Mucosa of descending colon (tissue), 3 donors: ENCODE measurements around the gene DSTYK. TPM values are rescaled to one million over a fixed set of nuclear protein-coding genes. Genes with fewer than 3 reads are reported as not detected.
"Not testable (repeated sequence)": the region's sequence is repeated elsewhere in the genome, so short reads cannot be mapped to it uniquely, and the experiment has no call there.

ENCODE experiments used
- ATAC-seq: fragments of 200-7000 bp; cut with Tn5 transposase; one replicate; pipeline ENCODE4 v1.9.1; 2020; ENCODE audit warnings: mild to moderate bottlenecking, moderate library complexity
- DNase-seq, 3 donors: peaks; one replicate each; pipeline ENCODE4 v3.0.0-alpha.2; 2020
- H3K36me3 ChIP-seq: fragments of 200-600 bp; one replicate; pipeline ENCODE4 v1.8.0; 2021; ENCODE audit warnings: low read depth, mild to moderate bottlenecking
- H3K4me1 ChIP-seq: fragments of 200-600 bp; one replicate; pipeline ENCODE4 v1.8.0; 2021; ENCODE audit warnings: low read depth, mild to moderate bottlenecking
- H3K4me3 ChIP-seq: fragments of 200-600 bp; one replicate; pipeline ENCODE4 v1.8.0; 2021; ENCODE audit warnings: mild to moderate bottlenecking
- H3K9me3 ChIP-seq: fragments of 200-600 bp; one replicate; pipeline ENCODE4 v1.8.0; 2021; ENCODE audit warnings: mild to moderate bottlenecking
- intact Hi-C, 2 donors: fragments of 100-400 bp; cut with DNase I in 1 of 2; cut with micrococcal nuclease in 1 of 2; formaldehyde crosslinking; loops; one replicate each; pipeline versions ENCODE4 v1.11.0 to v1.11.1; 2022; cut with DNase I, micrococcal nuclease
- total RNA-seq, 3 donors: library from RNA; stranded (reverse); fragmentation: NEBNext Ultra II Directional in 2 of 3; extraction: Animal tissue kit (Norgen Biotek cat#: 25700) in 2 of 3; gene quantifications; one replicate each; pipeline versions ENCODE4 v1.2.1 to v1.2.4, GENCODE V29; 2021 to 2023
- TF ChIP-seq, protein P1 (sequence below): fragments of 200-600 bp; IDR thresholded peaks from one replicate; pipeline ENCODE4 v1.8.0; 2022; ENCODE audit warnings: antibody characterized with exemption, mild to moderate bottlenecking
- donor health status: DM: no; HTN: no; CAD: no; lungs with moderate emphysema.
- donor health status: DM: no; HTN: no; CAD: no.
- donor health status: DM: no; HTN: yes; CAD: no.

The DSTYK gene
- total RNA-seq, 3 donors from 2014 or later, result 5.3 to 13.9 (median 5.8) TPM

DNA sequence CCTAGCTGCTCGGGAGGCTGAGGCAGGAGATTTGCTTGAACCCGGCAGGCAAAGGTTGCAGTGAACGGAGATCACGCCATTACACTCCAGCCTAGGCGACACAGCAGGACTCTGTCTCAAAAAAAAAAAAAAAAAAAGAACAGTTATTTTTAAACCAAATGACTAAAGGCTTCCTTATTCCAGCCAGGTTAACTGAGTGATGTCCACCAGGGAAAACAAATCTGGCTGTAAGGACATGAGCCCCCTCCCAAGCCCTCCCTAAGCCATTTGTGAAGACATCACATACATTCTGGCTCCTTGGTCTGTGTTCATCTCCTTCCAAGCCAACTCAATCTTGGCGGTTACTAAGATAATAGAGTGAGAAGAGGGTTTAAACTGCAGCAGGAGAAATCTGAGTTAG lies 24.4 kb upstream of the DSTYK start:
- Histone ChIP-seq H3K4me1 (no peaks in the 10 kb centered on the region), H3K9me3 (no peaks in the 10 kb centered on the region), H3K36me3 (no peaks in the 10 kb centered on the region), H3K4me3 (no peak overlapping the region)
- intact Hi-C loops, result no loop called here
- TF ChIP-seq, protein P1, sequence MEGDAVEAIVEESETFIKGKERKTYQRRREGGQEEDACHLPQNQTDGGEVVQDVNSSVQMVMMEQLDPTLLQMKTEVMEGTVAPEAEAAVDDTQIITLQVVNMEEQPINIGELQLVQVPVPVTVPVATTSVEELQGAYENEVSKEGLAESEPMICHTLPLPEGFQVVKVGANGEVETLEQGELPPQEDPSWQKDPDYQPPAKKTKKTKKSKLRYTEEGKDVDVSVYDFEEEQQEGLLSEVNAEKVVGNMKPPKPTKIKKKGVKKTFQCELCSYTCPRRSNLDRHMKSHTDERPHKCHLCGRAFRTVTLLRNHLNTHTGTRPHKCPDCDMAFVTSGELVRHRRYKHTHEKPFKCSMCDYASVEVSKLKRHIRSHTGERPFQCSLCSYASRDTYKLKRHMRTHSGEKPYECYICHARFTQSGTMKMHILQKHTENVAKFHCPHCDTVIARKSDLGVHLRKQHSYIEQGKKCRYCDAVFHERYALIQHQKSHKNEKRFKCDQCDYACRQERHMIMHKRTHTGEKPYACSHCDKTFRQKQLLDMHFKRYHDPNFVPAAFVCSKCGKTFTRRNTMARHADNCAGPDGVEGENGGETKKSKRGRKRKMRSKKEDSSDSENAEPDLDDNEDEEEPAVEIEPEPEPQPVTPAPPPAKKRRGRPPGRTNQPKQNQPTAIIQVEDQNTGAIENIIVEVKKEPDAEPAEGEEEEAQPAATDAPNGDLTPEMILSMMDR, result no peak
- no peak for DNase-seq
- no peak for ATAC-seq

DNA sequence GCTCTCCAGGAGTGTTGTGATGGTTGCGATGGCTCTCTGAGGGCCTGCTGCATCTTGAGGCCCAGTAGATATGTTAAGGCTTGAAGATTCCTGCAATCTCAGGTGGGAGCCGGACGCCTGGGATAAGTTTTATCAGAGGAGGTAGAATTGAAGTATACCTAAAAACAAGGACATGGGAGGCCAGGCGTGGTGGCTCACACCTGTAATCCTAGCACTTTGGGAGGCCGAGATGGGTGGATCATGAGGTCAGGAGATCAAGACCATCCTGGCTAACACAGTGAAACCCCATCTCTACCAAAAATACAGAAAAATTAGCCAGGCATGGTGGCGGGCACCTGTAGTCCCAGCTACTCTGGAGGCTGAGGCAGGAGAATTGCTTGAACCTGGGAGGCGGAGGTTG lies 22.5 kb upstream of the DSTYK start:
- H3K36me3 ChIP-seq, H3K4me1 ChIP-seq, intact Hi-C loops, H3K4me3 ChIP-seq, H3K9me3 ChIP-seq, DNase-seq, ATAC-seq: not testable (repeated sequence)

DNA sequence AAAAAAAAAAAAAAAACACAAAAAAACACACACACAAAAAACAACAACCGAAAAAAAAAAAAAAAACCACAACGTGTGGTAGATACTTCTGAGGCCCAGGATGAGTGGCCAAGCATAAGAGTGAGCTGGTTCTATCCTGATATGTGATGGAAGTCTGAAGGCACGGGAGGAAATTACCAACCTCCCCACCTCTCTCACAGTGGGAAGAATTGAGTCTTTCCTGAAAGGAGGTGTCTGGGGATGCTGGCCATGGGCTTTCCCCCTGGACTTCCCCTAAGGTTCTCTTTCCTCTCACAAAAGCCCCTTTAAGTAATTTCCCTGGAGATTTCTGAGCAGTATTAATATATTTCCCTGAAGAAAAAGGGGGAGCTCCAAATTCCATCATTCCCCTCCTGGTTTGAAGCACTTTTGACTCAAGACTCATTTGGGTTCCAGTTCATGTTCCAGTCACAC lies 21.5 kb upstream of the DSTYK start:
- Histone ChIP-seq H3K36me3 (no peaks in the 10 kb centered on the region), H3K9me3 (no peaks in the 10 kb centered on the region), H3K4me1 (peaks cover 7% of the 10 kb centered on the region), H3K4me3 (no peak overlapping the region)
- ATAC-seq (no peak), DNase-seq (no peak)
- TF ChIP-seq, protein P1, result no peak
- intact Hi-C loops, result no loop called here

DNA sequence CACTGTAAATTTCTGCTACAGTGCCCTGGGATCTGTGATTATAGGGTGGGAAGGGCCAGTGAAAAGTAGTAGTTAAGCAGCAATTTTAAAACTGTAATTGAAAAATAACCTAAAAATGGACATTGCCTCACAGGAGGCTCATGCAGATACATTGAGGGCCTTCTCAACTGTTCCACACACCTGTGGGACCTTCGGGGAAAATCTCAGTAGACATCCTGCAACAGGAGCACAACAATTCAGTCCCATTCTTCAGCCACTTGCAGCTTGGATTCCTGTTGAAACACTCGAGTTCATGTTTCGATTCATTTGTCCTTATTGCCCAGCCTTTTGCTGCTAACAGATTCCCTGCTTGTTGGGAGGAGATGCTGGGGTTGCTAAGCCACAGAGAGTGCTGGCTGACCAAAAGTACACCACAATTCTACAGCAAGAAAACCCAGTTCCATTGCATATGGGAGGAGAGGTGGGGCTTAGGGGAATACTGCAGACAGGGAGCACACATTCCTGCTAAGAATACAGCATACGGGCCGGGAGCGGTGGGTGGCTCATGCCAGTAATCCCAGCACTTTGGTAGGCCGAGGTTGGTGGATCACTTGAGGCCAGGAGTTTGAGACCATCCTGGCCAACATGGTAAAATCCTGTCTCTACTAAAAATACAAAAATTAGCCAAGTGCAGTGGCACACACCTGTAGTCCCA lies 20.8 kb upstream of the DSTYK start:
- no peak for ATAC-seq
- H3K4me3 ChIP-seq, result no peak overlapping the region
- TF ChIP-seq, protein P1, result no peak
- no peaks in the 10 kb centered on the region for H3K9me3 ChIP-seq
- intact Hi-C loops, result no loop called here
- no peaks in the 10 kb centered on the region for H3K36me3 ChIP-seq
- peaks cover 10% of the 10 kb centered on the region for H3K4me1 ChIP-seq
- no peak for DNase-seq

DNA sequence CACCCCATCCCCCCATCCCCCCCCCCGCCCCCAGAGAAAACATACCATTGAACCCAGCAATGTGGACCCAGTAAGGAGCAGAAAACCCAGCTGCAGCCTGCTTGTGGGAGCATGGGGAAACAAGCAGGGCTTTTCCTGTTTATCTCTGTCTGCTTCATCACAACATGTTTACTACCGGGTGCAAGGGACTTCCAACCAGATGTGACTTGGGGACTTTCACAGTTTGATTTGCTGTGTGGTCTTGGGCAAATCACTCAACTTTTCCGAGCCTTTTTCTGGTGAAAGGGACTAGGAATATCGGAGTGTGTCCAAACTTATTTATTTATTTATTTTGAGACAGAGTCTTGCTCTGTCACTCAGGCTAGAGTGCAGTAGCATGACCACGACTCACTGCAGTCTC lies 19.5 kb upstream of the DSTYK start:
- intact Hi-C loops, result no loop called here
- no peak for DNase-seq
- Histone ChIP-seq H3K9me3 (no peaks in the 10 kb centered on the region), H3K4me1 (peaks cover 14% of the 10 kb centered on the region), H3K4me3 (no peak overlapping the region), H3K36me3 (no peaks in the 10 kb centered on the region)
- TF ChIP-seq, protein P1, result no peak
- ATAC-seq, result no peak

DNA sequence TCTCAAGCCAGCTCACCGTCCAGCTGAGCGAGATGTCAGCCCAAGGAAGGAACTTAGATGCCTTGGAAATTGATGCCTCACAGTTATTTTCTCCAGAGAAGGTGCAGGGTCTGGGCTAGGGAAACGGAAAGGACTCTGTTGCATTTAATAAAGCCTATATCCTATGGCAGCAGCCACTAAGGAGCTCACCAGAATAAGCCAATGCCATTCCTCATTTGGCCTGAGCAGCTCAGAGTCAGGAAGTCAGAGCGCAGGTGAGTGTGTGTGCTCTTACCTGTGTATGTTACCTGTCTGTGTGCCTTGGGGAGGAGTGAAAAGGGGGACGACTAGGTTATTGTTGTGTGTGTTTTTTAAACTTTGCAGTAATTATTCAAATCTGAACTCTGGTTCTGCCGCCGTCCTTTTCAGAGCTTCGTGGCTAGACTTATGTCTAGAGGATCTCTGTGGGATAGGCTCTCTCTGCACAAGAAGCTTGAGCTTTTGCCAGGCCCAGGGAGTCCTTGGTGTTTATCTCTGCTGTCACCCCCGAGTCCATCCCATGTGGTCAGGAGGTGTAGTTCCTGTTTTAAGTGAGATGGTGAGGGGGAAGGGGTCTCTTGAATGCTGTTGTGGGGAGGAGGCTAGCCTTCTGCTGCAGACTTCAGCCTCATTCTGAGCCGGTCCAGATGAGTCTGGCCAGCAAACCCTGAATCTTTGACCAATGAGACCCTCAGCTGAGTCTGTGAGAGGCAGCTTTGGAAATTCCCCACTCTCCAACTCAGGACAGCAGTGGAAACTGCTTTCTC lies 18.6 kb upstream of the DSTYK start:
- DNase-seq, result no peak
- no peak for ATAC-seq

More for the DNA sequence above, 18.6 kb upstream of the DSTYK start:
- Histone ChIP-seq H3K4me1 (peaks cover 14% of the 10 kb centered on the region), H3K9me3 (no peaks in the 10 kb centered on the region), H3K4me3 (no peak overlapping the region), H3K36me3 (no peaks in the 10 kb centered on the region)
- intact Hi-C loops, result no loop called here
- TF ChIP-seq, protein P1, result no peak
